Activated CD8-positive, alpha-beta memory T cell treated with anti-CD3 and anti-CD28 coated beads, Interleukin-2, amount 50 U/mL, for 24 hours (primary cell): ENCODE measurements around the gene SH3TC1.
A peak's percentile ranks its signal among the peaks of the same experiment; 100 is the strongest.

ENCODE experiments used
- DNase-seq: peaks from one replicate; pipeline ENCODE4 v3.0.0-alpha.2; 2020; ENCODE audit errors: extremely low read depth

Gene SH3TC1

DNA sequence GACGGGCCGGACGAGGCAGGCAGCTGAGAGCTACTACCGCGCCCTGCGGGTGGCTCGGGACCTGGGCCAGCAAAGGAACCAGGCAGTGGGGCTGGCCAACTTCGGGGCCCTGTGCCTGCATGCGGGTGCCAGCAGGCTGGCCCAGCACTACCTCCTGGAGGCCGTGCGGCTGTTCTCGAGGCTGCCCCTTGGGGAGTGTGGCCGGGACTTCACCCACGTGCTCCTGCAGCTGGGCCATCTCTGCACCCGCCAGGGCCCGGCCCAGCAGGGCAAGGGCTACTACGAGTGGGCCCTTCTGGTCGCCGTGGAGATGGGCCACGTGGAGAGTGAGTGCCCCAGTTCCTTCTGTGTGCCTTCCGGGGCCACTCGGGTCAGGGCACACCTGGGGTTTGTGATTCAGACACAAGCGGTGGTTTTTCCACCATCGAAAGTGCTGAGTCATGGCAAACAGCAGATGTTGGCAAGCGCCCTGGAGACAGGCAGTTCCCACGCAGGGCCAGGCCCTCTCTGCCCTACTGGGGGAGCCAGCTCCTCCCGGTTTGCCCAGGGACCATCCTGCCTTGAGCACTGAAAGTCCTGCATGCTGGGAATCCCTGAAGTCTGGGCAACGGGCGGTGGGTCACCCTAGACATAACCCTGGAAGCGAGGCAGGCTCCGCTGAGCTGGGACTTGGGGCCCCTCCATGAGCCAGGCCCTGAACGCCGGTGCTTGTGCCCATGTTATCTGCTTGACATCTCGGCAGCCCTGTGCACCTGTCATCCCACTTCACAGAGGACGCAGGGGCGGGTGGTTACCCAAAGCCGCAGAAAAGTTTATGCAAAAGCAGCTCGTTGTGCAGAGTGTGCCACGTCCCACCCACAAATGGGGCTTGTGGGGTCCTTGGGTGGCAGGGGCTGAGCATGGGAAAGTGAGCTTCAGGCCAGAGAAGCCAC lies 29.5 kb downstream of the SH3TC1 start:
- DNase-seq: peak; percentile 56

DNA sequence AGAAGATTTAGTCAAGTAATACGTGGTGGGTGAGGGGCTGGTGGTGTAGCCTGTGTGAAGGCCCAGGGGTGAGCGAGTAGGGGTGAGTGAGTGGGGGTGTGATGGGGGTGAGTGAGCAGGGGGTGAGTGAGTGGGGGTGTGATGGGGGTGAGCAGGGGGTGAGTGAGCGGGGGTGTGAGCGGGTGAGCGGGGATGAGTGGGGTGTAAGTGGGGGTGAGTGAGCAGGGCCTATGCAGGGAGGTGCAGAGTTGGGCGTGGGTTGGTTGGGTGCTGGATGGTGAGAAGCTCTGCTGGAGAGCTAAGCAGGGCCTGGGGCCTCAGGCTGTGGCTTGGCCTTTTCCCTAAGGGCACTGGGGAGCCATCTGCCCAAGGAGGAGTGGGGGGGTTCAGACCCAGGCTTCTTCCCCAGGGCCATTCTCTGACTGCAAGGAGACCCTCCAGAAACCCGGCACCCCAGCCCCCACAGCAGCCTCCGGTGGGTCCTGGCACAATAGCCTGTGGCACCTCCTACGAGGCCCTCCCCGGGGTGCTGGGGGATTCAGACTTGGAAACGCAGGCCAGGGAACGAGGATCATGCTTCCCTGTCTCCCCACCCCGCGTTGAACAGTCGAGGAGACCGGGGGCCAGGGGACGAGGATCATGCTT lies 30.4 kb downstream of the SH3TC1 start:
- DNase-seq: no peak

DNA sequence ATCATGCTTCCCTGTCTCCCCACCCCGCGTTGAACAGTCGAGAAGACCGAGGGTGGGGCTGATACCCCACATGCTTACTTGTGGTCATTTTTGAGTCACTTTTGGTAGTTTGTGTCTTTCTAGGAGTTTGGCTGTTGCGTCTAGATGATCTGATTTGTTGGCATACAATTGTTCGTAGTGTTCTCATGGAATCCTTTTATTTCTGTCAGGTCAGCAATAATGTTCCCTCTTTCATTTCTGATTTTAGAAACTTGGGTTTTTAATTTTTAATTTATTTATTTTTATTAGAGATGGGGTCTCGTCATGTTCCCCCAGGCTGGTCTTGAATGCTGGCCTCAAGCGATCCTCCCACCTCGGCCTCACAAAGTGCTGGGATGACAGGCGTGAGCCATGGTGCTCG lies 30.9 kb downstream of the SH3TC1 start:
- DNase-seq: no peak

DNA sequence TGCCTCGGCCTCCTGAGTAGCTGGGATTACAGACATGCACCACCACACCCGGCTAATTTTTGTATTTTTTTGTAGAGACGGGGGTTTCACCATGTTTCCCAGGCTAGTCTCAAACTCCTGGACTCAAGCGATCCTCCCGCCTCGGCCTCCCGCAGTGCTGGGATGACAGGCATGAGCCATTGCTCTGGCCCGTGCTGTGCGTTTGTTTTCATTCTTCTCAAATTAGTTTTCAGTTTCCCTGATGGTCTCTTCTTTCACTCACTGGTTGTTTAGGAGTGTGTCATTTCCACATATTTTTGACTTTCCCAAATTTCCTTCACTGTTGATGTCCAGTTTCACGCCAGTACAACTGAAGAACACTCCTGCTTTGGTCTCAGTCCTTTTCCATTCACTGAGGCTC lies 31.8 kb downstream of the SH3TC1 start:
- DNase-seq: no peak

DNA sequence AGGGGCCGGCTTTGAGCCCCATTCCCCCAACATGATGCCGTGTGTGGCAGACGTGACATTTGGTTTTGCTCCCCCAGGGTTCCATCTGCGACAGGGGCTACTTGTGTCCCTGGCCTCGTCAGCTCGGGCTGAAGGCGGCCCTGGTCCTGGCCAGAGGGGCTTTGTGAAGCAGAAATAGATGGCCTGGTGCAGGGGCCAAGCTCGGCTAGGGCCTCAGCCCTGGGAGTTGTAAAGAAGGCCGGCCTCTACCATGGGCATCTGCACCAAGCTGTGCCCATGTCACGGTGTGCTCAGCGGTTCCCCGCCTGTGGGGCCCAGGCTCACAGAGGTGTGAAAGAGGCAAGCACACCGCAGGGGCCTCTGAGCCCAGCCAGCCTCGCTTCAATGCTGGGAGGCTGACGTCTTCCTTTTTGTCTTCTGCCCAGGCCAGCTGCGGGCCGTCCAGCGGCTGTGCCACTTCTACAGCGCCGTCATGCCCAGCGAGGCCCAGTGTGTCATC lies 32.5 kb downstream of the SH3TC1 start:
- no peak for DNase-seq

DNA sequence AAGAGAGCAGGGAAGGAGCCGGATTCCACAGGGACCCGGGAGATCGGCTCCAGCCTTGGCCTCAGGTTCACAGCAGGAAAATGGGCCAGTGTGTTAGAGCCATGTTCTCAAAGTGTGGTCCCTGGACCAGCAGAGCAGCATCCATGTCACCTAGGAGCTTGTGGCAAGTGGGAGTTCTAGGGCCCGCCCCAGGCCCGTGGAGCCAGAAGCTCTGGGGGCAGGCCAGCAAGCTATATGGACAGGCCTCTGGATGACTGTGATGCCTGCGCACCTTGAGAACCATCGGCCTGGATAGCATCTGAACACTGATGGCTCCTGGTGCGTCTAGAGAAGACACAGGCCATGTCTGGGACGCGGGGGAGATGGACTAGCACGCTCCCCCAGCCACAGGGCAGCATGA lies 33.7 kb downstream of the SH3TC1 start:
- no peak for DNase-seq

DNA sequence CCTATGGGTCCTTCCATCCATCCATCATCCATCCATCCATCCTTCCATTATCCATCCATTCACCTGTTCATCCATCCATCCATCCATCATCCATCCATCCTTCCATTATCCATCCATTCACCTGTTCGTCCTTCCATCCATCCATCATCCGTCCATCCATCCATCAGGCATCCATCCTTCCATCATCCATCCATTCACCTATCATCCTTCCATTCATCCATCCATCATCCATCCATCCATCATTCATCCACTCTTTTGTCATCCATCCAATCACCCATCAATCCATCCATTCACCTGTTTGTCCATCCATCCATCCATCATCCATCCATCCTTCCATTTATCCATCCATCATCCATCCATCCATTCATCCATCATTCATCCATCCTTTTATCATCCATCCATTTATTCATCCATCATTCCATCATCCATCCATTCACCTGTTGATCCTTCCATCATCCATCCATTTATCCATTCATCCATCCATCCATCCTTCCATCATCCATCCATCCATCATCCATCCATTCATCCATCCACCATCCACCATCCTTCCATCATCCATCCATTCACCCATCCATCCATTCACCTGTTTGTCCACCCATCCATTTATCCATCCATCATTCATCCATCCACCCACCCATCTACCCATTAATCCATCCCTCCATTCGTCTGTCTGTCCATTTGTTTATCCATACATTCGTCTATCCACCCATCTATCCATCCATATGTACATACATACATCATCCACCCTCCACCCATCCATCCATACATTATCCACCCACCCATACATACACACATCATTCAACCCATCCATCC lies 34.8 kb downstream of the SH3TC1 start:
- DNase-seq: no peak

DNA sequence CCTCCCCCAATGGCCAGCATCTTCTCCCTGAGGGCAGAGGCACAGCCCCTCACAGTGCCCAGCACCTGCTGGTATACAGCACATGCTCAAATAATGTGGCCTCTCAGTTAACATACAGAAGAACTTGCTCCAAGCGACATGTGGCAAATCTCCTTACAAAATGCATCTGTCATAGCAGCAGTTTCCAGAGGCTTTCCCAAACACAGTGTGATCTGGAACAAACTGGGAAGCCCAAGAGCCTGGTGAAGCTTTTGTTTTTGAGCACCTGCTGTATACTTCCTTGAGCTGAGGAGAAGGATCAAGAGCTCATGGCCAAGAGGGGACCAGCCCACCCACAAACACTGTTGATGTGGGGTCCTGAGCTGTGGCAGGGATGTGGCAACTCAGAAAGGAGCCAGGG lies 35.6 kb downstream of the SH3TC1 start:
- no peak for DNase-seq

DNA sequence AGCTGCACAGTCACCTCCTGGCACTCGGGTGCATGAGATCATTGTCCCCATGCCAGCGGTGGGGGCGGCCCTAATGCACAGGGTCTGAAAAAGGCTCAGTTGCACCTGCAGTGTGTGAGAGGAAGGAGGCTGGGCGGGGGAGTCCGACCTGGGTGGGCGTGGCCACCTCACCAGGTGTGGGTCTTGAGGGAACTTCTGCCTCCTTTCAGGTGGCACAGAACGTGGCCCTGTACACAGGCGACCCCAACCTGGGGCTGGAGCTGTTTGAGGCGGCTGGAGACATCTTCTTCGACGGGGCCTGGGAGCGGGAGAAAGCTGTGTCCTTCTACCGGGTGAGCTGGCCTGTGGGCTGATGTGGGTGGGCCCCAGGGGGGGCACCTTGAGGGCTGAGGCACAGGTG lies 36.1 kb downstream of the SH3TC1 start:
- no peak for DNase-seq

DNA sequence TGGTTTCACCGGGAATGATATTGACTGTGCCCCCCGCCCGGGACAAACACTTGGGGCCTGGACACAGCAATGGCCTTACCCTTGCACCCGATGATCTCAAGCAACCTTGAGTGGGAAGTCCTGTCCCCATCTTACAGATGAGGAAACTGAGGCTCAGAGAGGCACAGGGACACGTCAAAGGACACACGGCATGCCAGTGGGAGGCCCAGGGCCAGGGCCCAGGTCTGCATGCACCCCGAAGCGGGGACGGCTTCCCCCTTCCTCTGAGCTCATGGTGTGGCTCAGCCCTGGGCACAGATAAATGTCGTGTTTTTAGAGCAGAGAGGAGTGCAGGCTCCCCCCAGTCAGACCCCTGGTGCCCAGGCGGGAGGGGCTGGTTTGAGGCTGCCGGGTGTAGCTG lies 36.6 kb downstream of the SH3TC1 start:
- DNase-seq: no peak

DNA sequence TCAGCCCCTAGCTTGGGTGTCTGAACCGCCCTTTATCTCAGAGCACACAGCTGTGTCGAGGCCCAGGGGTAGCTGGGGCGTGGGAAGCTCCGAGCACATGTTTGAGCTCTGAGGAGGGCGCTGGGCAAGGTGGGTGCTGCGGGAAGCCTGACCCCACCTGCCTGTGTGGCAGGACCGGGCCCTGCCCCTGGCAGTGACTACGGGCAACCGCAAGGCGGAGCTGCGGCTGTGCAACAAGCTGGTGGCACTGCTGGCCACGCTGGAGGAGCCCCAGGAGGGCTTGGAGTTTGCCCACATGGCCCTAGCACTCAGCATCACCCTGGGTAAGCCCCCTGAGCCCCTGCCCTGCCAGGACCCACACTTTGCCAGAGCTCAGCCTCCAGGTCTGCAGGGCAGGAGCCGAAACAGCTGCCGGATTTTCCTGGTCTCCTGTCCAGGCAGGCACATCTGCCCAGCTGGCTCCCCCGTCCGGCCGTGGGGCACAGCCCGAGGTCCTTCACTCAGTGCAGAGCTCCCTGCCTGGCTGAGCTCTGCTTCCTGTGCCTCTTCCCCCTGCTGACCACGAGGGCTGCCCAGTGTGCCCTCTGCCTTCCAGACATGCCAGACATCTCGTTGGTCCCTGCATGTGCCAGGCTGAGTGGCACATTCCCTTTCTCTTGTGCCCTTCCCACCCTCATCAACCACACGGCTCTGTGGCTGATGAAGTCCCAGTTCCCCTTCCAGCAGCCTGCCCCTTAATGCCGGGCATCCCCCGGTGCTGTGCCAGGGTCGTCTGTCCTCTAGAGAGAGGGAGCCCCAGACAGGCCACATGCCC lies 37.2 kb downstream of the SH3TC1 start:
- DNase-seq: no peak

DNA sequence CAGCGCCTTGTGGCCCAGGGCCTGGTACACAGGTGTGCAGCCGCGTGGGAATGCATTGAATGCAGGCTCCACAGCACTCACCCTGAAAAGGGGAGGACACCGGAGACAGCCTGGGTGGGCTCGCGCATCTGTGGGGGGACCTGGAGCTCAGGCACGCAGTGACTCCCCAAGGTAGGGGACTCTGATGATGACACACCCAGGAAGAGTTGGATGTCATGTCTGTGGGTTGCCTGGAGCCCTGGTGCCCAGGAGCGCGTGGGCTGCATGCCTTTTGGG lies 37.8 kb downstream of the SH3TC1 start:
- DNase-seq: no peak

DNA sequence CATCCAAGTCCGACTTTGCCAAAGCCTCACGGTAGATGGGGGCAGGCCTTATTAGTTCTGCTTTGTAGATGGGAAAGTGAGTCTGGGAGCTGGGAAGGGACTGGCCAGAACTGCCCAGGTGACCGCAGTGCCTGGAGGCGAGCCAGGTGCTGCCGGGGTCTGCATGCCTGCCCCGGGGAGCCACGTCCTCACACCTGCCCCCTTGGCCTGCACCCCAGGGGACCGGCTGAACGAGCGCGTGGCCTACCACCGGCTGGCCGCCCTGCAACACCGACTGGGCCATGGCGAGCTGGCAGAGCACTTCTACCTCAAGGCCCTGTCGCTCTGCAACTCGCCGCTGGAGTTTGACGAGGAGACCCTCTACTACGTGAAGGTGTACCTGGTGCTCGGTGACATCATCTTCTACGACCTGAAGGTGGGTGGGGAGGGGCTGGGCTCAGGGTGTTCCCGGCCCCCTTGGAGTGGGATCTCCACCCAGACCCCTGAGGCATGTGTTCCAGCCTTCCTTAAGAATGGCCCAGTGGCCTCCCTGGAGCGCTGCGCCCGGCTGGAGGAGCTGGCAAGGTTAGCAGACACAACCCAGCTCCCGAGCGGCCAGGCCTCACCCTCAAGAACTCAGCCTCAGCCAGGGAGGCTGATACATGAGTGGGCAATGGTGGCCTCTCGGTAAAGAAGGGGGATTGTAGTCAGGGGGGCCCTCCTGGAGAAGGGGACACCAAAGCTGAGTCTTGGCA lies 38.3 kb downstream of the SH3TC1 start:
- no peak for DNase-seq

DNA sequence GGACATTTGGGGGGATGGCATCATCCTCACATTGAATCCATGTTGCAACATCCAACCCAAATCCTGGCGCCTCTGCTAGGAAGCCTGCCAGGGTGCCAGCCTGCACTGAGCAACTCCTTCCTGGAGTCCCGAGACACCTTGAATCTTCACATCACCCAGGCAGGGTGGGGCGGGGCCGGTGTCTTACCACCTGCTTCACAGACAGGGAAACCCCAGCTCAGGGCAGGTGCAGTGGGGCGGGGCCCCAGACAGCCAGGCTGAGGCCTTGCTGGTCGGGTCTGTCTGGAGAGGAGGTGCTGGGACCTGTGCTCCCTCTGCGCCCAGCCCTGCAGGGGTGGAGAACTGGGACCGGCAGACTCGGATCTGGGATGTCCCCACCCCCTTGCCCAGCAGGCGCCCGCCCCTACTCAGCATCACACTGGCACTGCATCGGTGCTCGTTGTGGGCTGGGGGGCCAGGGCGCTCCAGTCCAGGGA lies 39.0 kb downstream of the SH3TC1 start:
- no peak for DNase-seq

DNA sequence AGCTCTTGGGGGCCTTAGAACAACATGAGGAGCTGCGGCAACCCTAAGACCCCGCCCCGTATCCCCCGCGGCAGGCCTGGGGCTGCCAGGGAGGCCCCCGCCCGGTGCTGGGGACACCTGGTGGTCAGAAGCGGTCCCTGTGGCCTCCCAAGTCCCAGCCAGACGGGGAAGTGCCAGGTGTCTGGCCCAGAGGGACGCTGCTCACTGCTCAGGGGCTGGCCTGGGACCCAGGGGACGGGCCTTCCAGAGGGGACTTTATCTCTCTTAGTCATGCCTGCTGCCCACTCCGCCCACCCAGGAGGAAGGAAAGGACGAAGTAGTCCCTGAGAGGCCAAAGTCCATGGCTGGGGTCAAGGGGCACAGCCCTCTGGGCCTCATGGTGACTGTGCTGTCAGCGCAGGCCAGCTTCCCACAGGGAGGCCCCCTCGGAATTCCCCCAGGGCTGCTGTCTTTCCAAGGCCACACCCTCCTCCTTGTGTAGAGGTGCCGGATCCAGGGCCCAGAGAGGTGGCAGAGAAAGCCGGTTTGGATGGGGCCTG lies 39.5 kb downstream of the SH3TC1 start:
- no peak for DNase-seq

DNA sequence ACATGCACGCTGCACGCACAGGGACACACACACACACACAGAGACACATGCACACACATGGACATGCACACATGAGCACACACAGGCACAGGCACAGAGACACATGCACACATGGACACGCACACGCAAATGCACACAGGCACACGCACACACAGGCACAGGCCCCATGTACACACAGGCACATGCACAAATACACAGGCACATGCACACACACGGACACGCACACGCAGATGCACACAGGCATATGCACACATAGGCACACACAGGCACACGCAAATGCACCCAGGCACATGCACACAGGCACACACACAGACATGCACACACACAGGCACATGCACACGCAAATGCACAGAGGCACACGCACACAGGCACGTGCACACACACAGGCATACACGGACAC lies 40.1 kb downstream of the SH3TC1 start:
- DNase-seq: no peak

DNA sequence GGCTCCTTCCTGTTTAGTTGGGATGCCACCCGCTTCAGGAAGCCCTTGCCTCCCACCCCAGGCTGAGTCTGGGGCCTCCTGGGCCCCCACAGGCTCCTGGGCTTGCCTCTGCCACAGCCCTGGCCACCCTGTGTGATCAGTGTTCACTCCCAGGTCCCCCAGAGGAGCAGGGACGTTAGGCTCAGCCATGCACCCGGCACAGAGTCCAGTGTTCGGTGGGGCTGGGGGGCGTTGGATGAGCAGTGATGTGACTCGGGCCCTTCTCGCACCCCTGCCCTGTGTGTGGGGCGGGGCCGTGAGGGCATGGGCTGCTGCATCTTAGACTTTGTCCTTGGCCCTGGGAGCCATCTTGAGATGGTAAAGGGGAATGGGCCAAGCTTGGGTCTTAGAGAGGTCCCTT lies 40.6 kb downstream of the SH3TC1 start:
- no peak for DNase-seq

DNA sequence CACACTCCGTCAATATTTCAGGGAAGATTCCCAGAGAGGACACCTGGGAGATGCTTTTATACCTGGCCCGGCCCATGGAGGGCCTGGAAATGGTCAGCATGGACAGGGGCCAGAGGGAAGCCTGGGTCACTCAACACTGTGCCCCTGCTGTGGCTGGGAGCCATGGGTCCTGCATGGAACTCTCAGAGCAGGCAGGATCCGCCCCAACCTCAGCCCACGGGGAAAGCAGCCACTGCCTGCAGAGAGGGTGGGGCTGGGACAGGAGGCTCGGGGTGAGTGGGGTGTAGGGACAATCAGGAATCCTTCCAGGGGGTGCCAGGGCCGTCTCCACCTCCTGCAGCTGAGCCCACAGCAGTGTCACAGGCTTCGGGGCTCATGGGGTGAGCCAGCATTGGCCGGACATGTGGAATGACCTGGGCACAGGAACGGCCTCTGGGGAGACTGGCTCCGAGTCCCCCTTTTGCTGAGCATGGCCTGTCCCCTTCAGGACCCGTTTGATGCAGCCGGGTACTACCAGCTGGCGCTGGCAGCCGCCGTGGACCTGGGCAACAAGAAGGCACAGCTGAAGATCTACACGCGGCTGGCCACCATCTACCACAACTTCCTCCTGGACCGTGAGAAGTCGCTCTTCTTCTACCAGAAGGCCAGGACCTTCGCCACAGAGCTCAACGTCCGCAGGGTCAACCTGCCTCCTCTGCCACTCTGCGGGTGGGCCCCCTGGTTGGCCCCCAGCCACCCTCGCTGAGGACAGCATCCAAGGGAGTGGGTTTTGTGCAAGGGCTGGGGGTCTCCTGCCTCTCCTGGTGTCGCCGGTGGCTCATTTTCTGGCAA lies 41.3 kb downstream of the SH3TC1 start:
- DNase-seq: no peak

DNA sequence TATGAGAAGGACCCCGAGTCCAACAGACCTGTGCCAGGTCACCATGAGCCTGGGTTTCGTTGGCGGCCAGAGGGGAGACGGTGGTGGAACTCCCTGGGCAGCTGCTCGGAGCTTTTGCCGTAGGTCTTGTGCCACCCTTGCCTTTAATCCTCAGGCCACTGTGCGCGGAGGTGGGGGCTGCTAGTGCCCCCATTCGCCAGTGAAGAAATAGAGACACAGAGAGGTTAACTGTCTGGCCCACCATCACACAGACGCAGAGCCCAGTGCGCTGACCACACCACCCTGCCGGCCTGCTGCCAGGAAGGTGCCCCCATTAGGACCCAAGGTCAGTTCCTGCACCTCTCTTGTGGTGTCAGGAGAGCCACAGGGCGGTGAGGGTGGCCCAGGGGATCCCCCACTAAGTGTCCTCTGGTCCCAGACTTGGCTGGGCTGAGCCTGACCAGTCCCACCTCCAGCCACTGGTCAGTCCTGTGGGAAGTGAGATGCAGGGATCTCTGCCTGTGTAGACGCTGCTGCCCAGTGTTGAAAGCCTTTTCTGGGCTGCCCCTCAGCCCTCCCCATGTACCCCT lies 42.2 kb downstream of the SH3TC1 start:
- DNase-seq: no peak
